ENCODE results near the gene FLYWCH1. TPM values are rescaled to one million over a fixed set of nuclear protein-coding genes. Genes with fewer than 3 reads are reported as not detected.

Gene FLYWCH1
- total and polyA plus RNA-seq, 10 of the 15 experiments (the other 5 are each of a cell fraction or from before 2014, with no cell fraction given), result 0.47 to 33.8 (median 11.2) TPM

DNA sequence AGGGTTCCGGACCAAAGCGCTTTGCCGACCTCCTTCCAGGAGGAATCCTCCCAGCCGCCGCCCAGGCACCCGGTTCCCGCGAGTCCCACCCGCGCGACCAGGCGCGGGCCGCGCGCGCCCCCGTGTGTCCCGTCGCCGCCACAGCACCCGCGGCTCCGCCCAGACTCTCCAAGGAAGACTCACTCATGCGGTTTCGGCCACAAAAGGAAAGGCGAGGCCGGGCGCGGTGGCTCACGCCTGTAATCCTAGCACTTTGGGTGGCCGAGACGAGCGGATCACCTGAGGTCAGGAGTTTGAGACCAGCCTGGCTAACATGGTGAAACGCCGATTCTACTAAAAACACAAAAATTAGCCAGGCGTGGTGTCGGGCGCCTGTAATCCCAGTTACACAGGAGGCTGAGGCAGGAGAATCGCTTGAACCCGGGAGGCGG is 72.0 kb downstream of the FLYWCH1 start (continued):
- TF ChIP-seq PRDM15 (CRISPR knock-in tag; IDR thresholded peaks at IDR 0.05) (no peak), ZSCAN29 (IDR thresholded peaks at IDR 0.05) (0 out of 2 replicates have a peak, but pooled peaks have one; percentile 52), RUNX3 (IDR thresholded peaks at IDR 0.05; ENCODE audit: low read length) (peak; percentile 46; the same call in 1 of the 2 replicates), KAT2A (conservative IDR thresholded peaks at IDR 0.05; ENCODE audit: control insufficient read depth, low read depth, low read length) (no peak), FOXK2 (IDR thresholded peaks at IDR 0.05) (no peak), SIX5 (IDR thresholded peaks at IDR 0.05; ENCODE audit: low read depth, low read length, severe bottlenecking) (no peak), BCL3 (IDR thresholded peaks at IDR 0.05; ENCODE audit: borderline replicate concordance, insufficient read depth, low read depth, low read length, poor library complexity, severe bottlenecking) (no peak), EP300 (IDR thresholded peaks at IDR 0.05; ENCODE audit: borderline replicate concordance in 1 of 2, control insufficient read depth in 1 of 2, low read depth in 2 of 2, low read length in 2 of 2) (no peak), CEBPB (IDR thresholded peaks at IDR 0.05; ENCODE audit: borderline replicate concordance in 1 of 2, low read depth in 2 of 2, low read length in 2 of 2) (no peak), RCOR1 (conservative IDR thresholded peaks at IDR 0.05; ENCODE audit: low read depth, low read length) (no peak), ASH2L (IDR thresholded peaks at IDR 0.05; ENCODE audit: borderline replicate concordance, low read depth) (no peak), STAT3 (IDR thresholded peaks at IDR 0.05; ENCODE audit: low read depth, low read length) (no peak), NKRF (conservative IDR thresholded peaks at IDR 0.05) (0 out of 2 replicates have a peak, but pooled peaks have one; percentile 30), ZBTB4 (CRISPR knock-in tag; IDR thresholded peaks at IDR 0.05) (no peak), KLF5 (IDR thresholded peaks at IDR 0.05; ENCODE audit: partially characterized antibody) (no peak)
- TF ChIP-seq, protein P1, sequence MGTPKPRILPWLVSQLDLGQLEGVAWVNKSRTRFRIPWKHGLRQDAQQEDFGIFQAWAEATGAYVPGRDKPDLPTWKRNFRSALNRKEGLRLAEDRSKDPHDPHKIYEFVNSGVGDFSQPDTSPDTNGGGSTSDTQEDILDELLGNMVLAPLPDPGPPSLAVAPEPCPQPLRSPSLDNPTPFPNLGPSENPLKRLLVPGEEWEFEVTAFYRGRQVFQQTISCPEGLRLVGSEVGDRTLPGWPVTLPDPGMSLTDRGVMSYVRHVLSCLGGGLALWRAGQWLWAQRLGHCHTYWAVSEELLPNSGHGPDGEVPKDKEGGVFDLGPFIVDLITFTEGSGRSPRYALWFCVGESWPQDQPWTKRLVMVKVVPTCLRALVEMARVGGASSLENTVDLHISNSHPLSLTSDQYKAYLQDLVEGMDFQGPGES (IDR thresholded peaks at IDR 0.05), result peak; percentile 37; the same call in 1 of the 2 replicates
